Left lung (tissue), 10 donors: Measurements from ENCODE around the gene ZNF224. TPM values are rescaled to one million over a fixed set of nuclear protein-coding genes. Genes with fewer than 3 reads are reported as not detected.

ENCODE experiments used
- ATAC-seq: fragments of 200-7000 bp; cut with Tn5 transposase; one replicate; pipeline ENCODE4 v1.9.1; 2020; ENCODE audit warnings: moderate library complexity
- DNase-seq, 4 donors: peaks; one replicate each; pipeline ENCODE4 v3.0.0-alpha.2; 2013 to 2020
- H3K27ac ChIP-seq, 2 donors: fragments of 200-600 bp; sonication (generic) in 1 of 2; one replicate each; pipeline versions ENCODE4 v1.5.0 to v1.8.0; 2020 to 2021
- H3K27me3 ChIP-seq, 2 donors: fragments of 200-600 bp; sonication (generic) in 1 of 2; one replicate each; pipeline versions ENCODE4 v1.5.0 to v1.8.0; 2020 to 2021
- H3K36me3 ChIP-seq, 2 donors: fragments of 200-600 bp; sonication (generic) in 1 of 2; one replicate each; pipeline versions ENCODE4 v1.5.0 to v1.8.0; 2020 to 2021
- H3K4me1 ChIP-seq, 2 donors: fragments of 200-600 bp; one replicate each; pipeline ENCODE4 v1.8.0; 2021
- H3K4me3 ChIP-seq, 2 donors: fragments of 200-600 bp; sonication (generic) in 1 of 2; one replicate each; pipeline versions ENCODE4 v1.5.0 to v1.8.0; 2020 to 2021; ENCODE audit warnings: mild to moderate bottlenecking in 1 of 2
- H3K9me3 ChIP-seq, 2 donors: fragments of 200-600 bp; sonication (generic) in 1 of 2; one replicate each; pipeline versions ENCODE4 v1.5.0 to v1.8.0; 2020 to 2021
- intact Hi-C, 2 donors: fragments of 100-400 bp; cut with DNase I; formaldehyde crosslinking; loops; one replicate each; pipeline versions ENCODE4 v1.11.2 to v1.14.2; 2022
- polyA plus RNA-seq, 6 donors: library from polyadenylated mRNA; unstranded; fragments of 120-200 nt; gene quantifications; one replicate each; pipeline ENCODE4 v1.2.1, GENCODE V29; 2013; ENCODE audit not compliant: insufficient read length in 6 of 6
- total RNA-seq, 2 donors: library from RNA; stranded (reverse); fragmentation: NEBNext Ultra II Directional; extraction: Animal tissue kit (Norgen Biotek cat#: 25700); gene quantifications; one replicate each; pipeline ENCODE4 v1.2.1, GENCODE V29; 2021
- TF ChIP-seq, protein P1 (sequence below), 2 donors: fragments of 200-600 bp; sonication (generic) in 1 of 2; IDR thresholded peaks; one replicate each; pipeline versions ENCODE4 v1.5.0 to v1.8.0; 2021; ENCODE audit warnings: antibody characterized with exemption in 2 of 2
- donor health status: DM: no; HTN: yes; CAD: no.
- donor health status: DM: no; HTN: no; CAD: no.

Gene ZNF224
- total and polyA plus RNA-seq, 8 donors: 21.6 to 52.7 (median 49.3) TPM

DNA sequence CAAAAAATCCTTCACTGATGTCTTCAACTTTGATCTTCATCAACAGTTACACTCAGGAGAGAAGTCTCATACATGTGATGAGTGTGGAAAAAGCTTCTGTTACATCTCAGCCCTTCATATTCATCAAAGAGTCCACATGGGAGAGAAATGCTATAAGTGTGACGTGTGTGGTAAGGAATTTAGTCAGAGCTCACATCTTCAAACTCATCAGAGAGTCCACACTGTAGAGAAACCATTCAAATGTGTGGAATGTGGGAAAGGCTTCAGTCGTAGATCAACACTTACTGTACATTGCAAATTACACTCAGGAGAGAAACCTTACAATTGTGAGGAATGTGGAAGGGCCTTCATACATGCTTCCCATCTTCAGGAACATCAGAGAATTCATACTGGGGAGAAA, 62.3 kb downstream of the ZNF224 start:
- Histone ChIP-seq H3K9me3 (peaks cover 4 to 99% of the 10 kb centered on the region in 2 donors), H3K4me1 (no peaks in the 10 kb centered on the region), H3K4me3 (no peak overlapping the region), H3K36me3 (peaks cover 12 to 68% of the 10 kb centered on the region in 2 donors), H3K27ac (no peak overlapping the region), H3K27me3 (no peaks in the 10 kb centered on the region)
- no peak for ATAC-seq
- no peak for DNase-seq
- TF ChIP-seq, protein P1, sequence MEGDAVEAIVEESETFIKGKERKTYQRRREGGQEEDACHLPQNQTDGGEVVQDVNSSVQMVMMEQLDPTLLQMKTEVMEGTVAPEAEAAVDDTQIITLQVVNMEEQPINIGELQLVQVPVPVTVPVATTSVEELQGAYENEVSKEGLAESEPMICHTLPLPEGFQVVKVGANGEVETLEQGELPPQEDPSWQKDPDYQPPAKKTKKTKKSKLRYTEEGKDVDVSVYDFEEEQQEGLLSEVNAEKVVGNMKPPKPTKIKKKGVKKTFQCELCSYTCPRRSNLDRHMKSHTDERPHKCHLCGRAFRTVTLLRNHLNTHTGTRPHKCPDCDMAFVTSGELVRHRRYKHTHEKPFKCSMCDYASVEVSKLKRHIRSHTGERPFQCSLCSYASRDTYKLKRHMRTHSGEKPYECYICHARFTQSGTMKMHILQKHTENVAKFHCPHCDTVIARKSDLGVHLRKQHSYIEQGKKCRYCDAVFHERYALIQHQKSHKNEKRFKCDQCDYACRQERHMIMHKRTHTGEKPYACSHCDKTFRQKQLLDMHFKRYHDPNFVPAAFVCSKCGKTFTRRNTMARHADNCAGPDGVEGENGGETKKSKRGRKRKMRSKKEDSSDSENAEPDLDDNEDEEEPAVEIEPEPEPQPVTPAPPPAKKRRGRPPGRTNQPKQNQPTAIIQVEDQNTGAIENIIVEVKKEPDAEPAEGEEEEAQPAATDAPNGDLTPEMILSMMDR (IDR thresholded peaks at IDR 0.05): no peak
- intact Hi-C loops: no loop called here

Other genes starting within 250 kb of the ZNF224 start
- 1 to 10 TPM; 2.1 to 6.1 TPM for gene ZNF404, start 210.4 kb upstream of the ZNF224 start, total RNA-seq
- gene ZNF404, start 210.4 kb upstream of the ZNF224 start, polyA plus RNA-seq: 10 to 100 TPM; 16.0 to 22.6 (median 21.1) TPM
- 10 to 100 TPM; 12.9 to 13.4 TPM for gene ZNF45, start 159.1 kb upstream of the ZNF224 start, total RNA-seq
- 10 to 100 TPM; 30.1 to 33.4 (median 32.1) TPM for gene ZNF45, start 159.1 kb upstream of the ZNF224 start, polyA plus RNA-seq
- gene ZNF221, start 143.1 kb upstream of the ZNF224 start, total RNA-seq: 1 to 10 TPM; 4.3 to 6.5 TPM
- 10 to 100 TPM in 1 of 6 donors, 1 to 10 TPM in 5; 6.4 to 11.9 (median 9.4) TPM for gene ZNF221, start 143.1 kb upstream of the ZNF224 start, polyA plus RNA-seq
- 1 to 10 TPM; 7.2 to 8.1 TPM for gene ZNF155, start 110.2 kb upstream of the ZNF224 start, total RNA-seq
- 10 to 100 TPM; 16.3 to 20.6 (median 17.8) TPM for gene ZNF155, start 110.2 kb upstream of the ZNF224 start, polyA plus RNA-seq
- gene ZNF230, start 91.4 kb upstream of the ZNF224 start, total RNA-seq: 1 to 10 TPM; 4.0 to 8.1 TPM
- 10 to 100 TPM in 1 of 6 donors, 1 to 10 TPM in 5; 7.9 to 10.7 (median 9.4) TPM for gene ZNF230, start 91.4 kb upstream of the ZNF224 start, polyA plus RNA-seq
- 1 to 10 TPM; 3.2 to 3.4 TPM for gene ZNF222, start 69.0 kb upstream of the ZNF224 start, total RNA-seq
- gene ZNF222, start 69.0 kb upstream of the ZNF224 start, polyA plus RNA-seq: 10 to 100 TPM in 5 of 6 donors, 1 to 10 TPM in 1; 9.6 to 13.4 (median 10.4) TPM
- 1 to 10 TPM; 5.0 to 5.1 TPM for gene ZNF223, start 42.3 kb upstream of the ZNF224 start, total RNA-seq
- gene ZNF223, start 42.3 kb upstream of the ZNF224 start, polyA plus RNA-seq: 10 to 100 TPM; 11.9 to 16.1 (median 14.1) TPM
- gene ZNF284, start 22.2 kb upstream of the ZNF224 start, total RNA-seq: 1 to 10 TPM; 2.4 to 3.3 TPM
- gene ZNF284, start 22.2 kb upstream of the ZNF224 start, polyA plus RNA-seq: 1 to 10 TPM; 6.1 to 9.9 (median 7.4) TPM
- gene ZNF225, start 19.0 kb downstream of the ZNF224 start, total RNA-seq: 1 to 10 TPM; 4.5 to 5.4 TPM
- 10 to 100 TPM; 11.4 to 14.5 (median 11.6) TPM for gene ZNF225, start 19.0 kb downstream of the ZNF224 start, polyA plus RNA-seq
- gene ZNF234, start 47.2 kb downstream of the ZNF224 start, total RNA-seq: 10 to 100 TPM; 11.2 to 13.0 TPM
- gene ZNF234, start 47.2 kb downstream of the ZNF224 start, polyA plus RNA-seq: 10 to 100 TPM; 16.1 to 22.2 (median 20.9) TPM
- 10 to 100 TPM; 14.5 to 20.6 TPM for gene ZNF226, start 70.7 kb downstream of the ZNF224 start, total RNA-seq
- 10 to 100 TPM; 25.3 to 37.7 (median 27.8) TPM for gene ZNF226, start 70.7 kb downstream of the ZNF224 start, polyA plus RNA-seq
- gene ZNF227, start 118.2 kb downstream of the ZNF224 start, total RNA-seq: 10 to 100 TPM; 13.3 to 13.8 TPM
- gene ZNF227, start 118.2 kb downstream of the ZNF224 start, polyA plus RNA-seq: 10 to 100 TPM; 24.8 to 34.9 (median 28.6) TPM
- 1 to 10 TPM in 1 of 2 donors, under 1 TPM in 1; 0.29 to 1.4 TPM for gene ZNF233, start 165.5 kb downstream of the ZNF224 start, total RNA-seq
- 1 to 10 TPM; 6.0 to 8.3 (median 7.1) TPM for gene ZNF233, start 165.5 kb downstream of the ZNF224 start, polyA plus RNA-seq
- gene ZNF235, start 210.7 kb downstream of the ZNF224 start, total RNA-seq: 1 to 10 TPM; 5.2 to 5.8 TPM
- gene ZNF235, start 210.7 kb downstream of the ZNF224 start, polyA plus RNA-seq: 10 to 100 TPM; 11.9 to 15.1 (median 14.4) TPM